Thyroid gland (tissue), 4 donors: Measurements from ENCODE around the gene AP1B1.
A peak's percentile ranks its signal among the peaks of the same experiment; 100 is the strongest.

ENCODE experiments used
- POLR2A ChIP-seq, 2 donors: fragments of 450-650 bp; IDR thresholded peaks; one replicate each; pipeline ENCODE4 v1.6.1; 2017; ENCODE audit warnings: antibody characterized with exemption in 2 of 2, mild to moderate bottlenecking in 2 of 2, moderate library complexity in 1 of 2
- TF ChIP-seq, protein P1 (sequence below), 6 experiments: fragments of 200-600 bp in 3 of 6; fragments of 450-650 bp in 3 of 6; sonication (generic) in 3 of 6; IDR thresholded peaks; one replicate each; pipeline ENCODE4 v1.5.1; 2016 to 2019; ENCODE audit warnings: antibody characterized with exemption in 6 of 6, mild to moderate bottlenecking in 2 of 6, inconsistent platforms in 1 of 6, moderate library complexity in 1 of 6

DNA sequence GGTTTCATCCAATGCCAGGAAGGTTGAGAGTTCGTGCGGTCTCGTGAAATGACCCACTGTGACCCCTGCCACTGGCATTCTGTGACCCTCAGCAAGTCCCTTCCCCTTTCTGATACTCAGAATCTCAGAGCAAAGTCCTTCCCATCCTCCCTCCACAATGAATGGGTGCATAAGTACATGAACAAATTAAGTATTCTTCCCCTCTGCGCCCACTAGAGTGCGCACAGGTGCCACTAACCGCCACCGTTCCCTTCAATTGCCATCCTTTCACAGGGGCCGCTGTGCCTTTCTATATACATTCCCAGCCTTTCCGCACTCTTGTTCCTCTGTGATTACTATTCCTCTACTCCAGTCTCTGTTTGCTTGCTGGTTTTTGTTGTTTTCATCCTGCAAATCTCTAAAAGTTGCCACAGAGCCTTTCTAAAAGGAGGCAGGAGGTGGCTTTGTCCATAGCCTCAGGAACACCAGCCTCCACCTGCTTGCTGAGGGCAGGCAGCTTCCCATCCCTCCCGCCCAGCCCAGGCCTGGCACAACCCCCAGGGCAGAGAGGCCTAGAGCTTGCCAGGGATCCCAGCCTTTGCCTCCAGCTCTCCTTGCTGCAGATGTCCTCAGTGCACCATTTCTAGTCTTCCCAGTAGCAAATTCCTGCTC lies 6.7 kb upstream of the AP1B1 start:
- TF ChIP-seq, protein P1, sequence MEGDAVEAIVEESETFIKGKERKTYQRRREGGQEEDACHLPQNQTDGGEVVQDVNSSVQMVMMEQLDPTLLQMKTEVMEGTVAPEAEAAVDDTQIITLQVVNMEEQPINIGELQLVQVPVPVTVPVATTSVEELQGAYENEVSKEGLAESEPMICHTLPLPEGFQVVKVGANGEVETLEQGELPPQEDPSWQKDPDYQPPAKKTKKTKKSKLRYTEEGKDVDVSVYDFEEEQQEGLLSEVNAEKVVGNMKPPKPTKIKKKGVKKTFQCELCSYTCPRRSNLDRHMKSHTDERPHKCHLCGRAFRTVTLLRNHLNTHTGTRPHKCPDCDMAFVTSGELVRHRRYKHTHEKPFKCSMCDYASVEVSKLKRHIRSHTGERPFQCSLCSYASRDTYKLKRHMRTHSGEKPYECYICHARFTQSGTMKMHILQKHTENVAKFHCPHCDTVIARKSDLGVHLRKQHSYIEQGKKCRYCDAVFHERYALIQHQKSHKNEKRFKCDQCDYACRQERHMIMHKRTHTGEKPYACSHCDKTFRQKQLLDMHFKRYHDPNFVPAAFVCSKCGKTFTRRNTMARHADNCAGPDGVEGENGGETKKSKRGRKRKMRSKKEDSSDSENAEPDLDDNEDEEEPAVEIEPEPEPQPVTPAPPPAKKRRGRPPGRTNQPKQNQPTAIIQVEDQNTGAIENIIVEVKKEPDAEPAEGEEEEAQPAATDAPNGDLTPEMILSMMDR (IDR thresholded peaks at IDR 0.05): peak; percentile 33 to 83 (median 70)
- no peak for TF ChIP-seq POLR2A (IDR thresholded peaks at IDR 0.05)
